NB4 (cell line): ENCODE results near the gene IL36A.

Source experiments
- MYC ChIP-seq: IDR thresholded peaks from 2 replicates; pipeline ENCODE4 v1.6.1; 2011; ENCODE audit warnings: low read depth, low read length
- TF ChIP-seq, protein P1 (sequence below): IDR thresholded peaks from one replicate; pipeline ENCODE4 v1.5.1; 2012; ENCODE audit warnings: low read depth, low read length

DNA sequence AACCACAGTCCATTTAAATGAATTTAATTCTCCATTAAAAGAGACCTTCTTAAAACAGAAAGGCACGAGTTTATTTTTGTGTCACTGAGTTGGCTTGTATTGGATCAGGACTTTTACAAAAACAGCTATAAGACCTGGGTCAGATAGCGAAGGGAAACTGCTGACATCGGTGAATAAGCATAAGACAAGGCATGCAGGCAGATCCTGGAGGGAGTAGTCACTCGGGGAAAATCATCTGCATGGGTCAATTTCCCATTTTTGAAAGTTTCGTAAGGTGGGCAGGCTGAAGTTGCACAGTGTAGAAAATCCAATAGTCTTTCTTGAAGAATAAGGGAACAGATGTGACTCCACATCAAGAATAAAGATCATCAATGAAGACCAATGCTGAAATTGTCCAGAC, 34.5 kb downstream of the IL36A start:
- TF ChIP-seq, protein P1, sequence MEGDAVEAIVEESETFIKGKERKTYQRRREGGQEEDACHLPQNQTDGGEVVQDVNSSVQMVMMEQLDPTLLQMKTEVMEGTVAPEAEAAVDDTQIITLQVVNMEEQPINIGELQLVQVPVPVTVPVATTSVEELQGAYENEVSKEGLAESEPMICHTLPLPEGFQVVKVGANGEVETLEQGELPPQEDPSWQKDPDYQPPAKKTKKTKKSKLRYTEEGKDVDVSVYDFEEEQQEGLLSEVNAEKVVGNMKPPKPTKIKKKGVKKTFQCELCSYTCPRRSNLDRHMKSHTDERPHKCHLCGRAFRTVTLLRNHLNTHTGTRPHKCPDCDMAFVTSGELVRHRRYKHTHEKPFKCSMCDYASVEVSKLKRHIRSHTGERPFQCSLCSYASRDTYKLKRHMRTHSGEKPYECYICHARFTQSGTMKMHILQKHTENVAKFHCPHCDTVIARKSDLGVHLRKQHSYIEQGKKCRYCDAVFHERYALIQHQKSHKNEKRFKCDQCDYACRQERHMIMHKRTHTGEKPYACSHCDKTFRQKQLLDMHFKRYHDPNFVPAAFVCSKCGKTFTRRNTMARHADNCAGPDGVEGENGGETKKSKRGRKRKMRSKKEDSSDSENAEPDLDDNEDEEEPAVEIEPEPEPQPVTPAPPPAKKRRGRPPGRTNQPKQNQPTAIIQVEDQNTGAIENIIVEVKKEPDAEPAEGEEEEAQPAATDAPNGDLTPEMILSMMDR = no peak
- no peak for TF ChIP-seq MYC
